HepG2 (cell line): ENCODE measurements around the gene GCNT2. TPM values are rescaled to one million over a fixed set of nuclear protein-coding genes. Genes with fewer than 3 reads are reported as not detected.

Experiments used
- ARNTL ChIP-seq: sonication (generic); formaldehyde crosslinking; IDR thresholded peaks from 2 replicates; pipeline ENCODE4 v1.4.0; 2020; ENCODE audit warnings: mild to moderate bottlenecking, missing genetic modification reagents
- ATF1 ChIP-seq: IDR thresholded peaks from 2 replicates; pipeline ENCODE4 v1.6.1; 2016; ENCODE audit warnings: mild to moderate bottlenecking, control low read depth
- DPF2 ChIP-seq: sonication (generic); formaldehyde crosslinking; IDR thresholded peaks from 2 replicates; pipeline ENCODE4 v1.4.0; 2020; ENCODE audit warnings: mild to moderate bottlenecking, low read depth, missing genetic modification reagents, borderline replicate concordance
- FOXP1 ChIP-seq, 2 experiments: fragments of 450-650 bp in 1 of 2; IDR thresholded peaks; 2 replicates each; pipeline ENCODE4 v1.6.1; 2017 to 2018; ENCODE audit warnings: antibody characterized with exemption in 1 of 2
- IRF2 ChIP-seq: IDR thresholded peaks from 2 replicates; pipeline ENCODE4 v1.6.1; 2018; ENCODE audit warnings: missing genetic modification reagents, missing compliant biosample characterization
- PPARG ChIP-seq: conservative IDR thresholded peaks from 2 replicates; pipeline ENCODE4 v1.6.1; 2016; ENCODE audit warnings: missing biosample characterization, missing genetic modification reagents
- RARA ChIP-seq: IDR thresholded peaks from 2 replicates; pipeline ENCODE4 v1.6.1; 2016; ENCODE audit warnings: missing genetic modification reagents, missing compliant biosample characterization
- RCOR2 ChIP-seq: IDR thresholded peaks from 2 replicates; pipeline ENCODE4 v1.6.1; 2016; ENCODE audit warnings: missing biosample characterization, missing genetic modification reagents
- SAP130 ChIP-seq: IDR thresholded peaks from 2 replicates; pipeline ENCODE4 v1.6.1; 2016; ENCODE audit warnings: low read depth
- SNAI1 ChIP-seq: sonication (generic); formaldehyde crosslinking; IDR thresholded peaks from 2 replicates; pipeline ENCODE4 v1.5.0; 2020; ENCODE audit warnings: mild to moderate bottlenecking, missing genetic modification reagents, borderline replicate concordance
- SOX6 ChIP-seq, 2 experiments: fragments of 450-650 bp in 1 of 2; sonication (generic) in 1 of 2; formaldehyde crosslinking in 1 of 2; IDR thresholded peaks; 2 replicates each; pipeline versions ENCODE4 v1.4.0 to v1.6.1; 2017 to 2020; ENCODE audit warnings: antibody characterized with exemption in 1 of 2, mild to moderate bottlenecking in 1 of 2, missing genetic modification reagents in 1 of 2
- TARDBP ChIP-seq: sonication (generic); formaldehyde crosslinking; IDR thresholded peaks from 2 replicates; pipeline ENCODE4 v1.8.0; 2022; ENCODE audit warnings: mild to moderate bottlenecking, missing genetic modification reagents
- TBL1XR1 ChIP-seq: fragments of 150-350 bp; IDR thresholded peaks from 2 replicates; pipeline ENCODE4 v1.6.1; 2014; ENCODE audit warnings: borderline replicate concordance, low read length; ENCODE audit not compliant: partially characterized antibody
- ZFP90 ChIP-seq: sonication (generic); formaldehyde crosslinking; IDR thresholded peaks from 2 replicates; pipeline ENCODE4 v1.8.0; 2022; ENCODE audit warnings: missing genetic modification reagents, mild to moderate bottlenecking, inconsistent platforms, borderline replicate concordance
- ZNF780A ChIP-seq: sonication (generic); formaldehyde crosslinking; IDR thresholded peaks from 2 replicates; pipeline ENCODE4 v1.8.0; 2022; ENCODE audit warnings: mild to moderate bottlenecking, missing genetic modification reagents, moderate library complexity
- polyA plus RNA-seq, 8 experiments: library from polyadenylated mRNA; depleted of rRNA in 3 of 8; stranded (reverse) in 7 of 8; unstranded in 1 of 8; fragments of >200 nt; fragmentation: Illumina TruSeq in 4 of 8; extraction: Trizol in 4 of 8; gene quantifications; 2 replicates each; pipeline versions ENCODE4 v1.2.1 to v1.2.3, GENCODE V29; 2011 to 2016; ENCODE audit warnings: low read depth in 4 of 8, missing spikeins in 1 of 8, mixed read lengths in 1 of 8; ENCODE audit not compliant: insufficient read depth in 1 of 8
- total RNA-seq, 5 experiments: library from RNA; depleted of rRNA; stranded (reverse); fragments of >200 nt; fragmentation: Illumina TruSeq; extraction: Trizol; gene quantifications; 2 replicates each; pipeline ENCODE4 v1.2.3, GENCODE V29; 2016; ENCODE audit warnings: low read depth in 1 of 5
- TF ChIP-seq, protein P1 (sequence below), 2 experiments: sonication (generic) in 1 of 2; formaldehyde crosslinking in 1 of 2; IDR thresholded peaks; 2 replicates each; pipeline versions ENCODE4 v1.4.0 to v1.6.1; 2016 to 2020; ENCODE audit warnings: borderline replicate concordance in 1 of 2, low read depth in 1 of 2, mild to moderate bottlenecking in 1 of 2, missing genetic modification reagents in 1 of 2
- TF ChIP-seq, protein P2 (sequence below), 2 experiments: IDR thresholded peaks; 2 replicates each; pipeline ENCODE4 v1.6.1; 2011 to 2012; ENCODE audit warnings: low read length in 2 of 2, borderline replicate concordance in 1 of 2, low read depth in 1 of 2, mild to moderate bottlenecking in 1 of 2, moderate library complexity in 1 of 2
- TF ChIP-seq, protein P3 (sequence below): sonication (generic); formaldehyde crosslinking; IDR thresholded peaks from 2 replicates; pipeline ENCODE4 v1.4.0; 2020; ENCODE audit warnings: missing genetic modification reagents, mild to moderate bottlenecking, borderline replicate concordance
- TF ChIP-seq, protein P4 (sequence below): sonication (generic); formaldehyde crosslinking; IDR thresholded peaks from 2 replicates; pipeline ENCODE4 v1.5.0; 2020; ENCODE audit warnings: missing genetic modification reagents

Gene GCNT2
- total and polyA plus RNA-seq, 2 of the 13 experiments (the other 11 are each of a cell fraction or from before 2014, with no cell fraction given) = 11.8 to 31.9 TPM

DNA sequence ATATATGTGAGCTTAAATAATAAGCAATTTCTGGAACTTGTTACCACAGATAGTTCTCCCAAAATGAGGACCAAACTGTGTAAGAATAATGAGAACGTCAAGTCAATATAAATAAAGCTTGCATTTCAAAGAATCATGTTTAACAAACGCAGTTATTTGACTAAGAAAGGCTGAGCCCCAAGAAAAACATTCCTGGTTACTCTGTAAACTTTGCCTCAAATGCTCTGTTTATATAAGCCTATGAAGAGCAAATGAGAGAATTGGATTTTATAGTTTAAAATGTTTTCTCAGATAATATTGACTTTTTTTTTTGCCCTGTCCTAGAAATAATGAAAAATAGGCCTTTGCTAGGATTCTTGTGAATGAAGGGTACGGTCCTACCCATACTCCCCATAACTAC, 91.9 kb downstream of the GCNT2 start (continued):
- TF ChIP-seq, protein P1, sequence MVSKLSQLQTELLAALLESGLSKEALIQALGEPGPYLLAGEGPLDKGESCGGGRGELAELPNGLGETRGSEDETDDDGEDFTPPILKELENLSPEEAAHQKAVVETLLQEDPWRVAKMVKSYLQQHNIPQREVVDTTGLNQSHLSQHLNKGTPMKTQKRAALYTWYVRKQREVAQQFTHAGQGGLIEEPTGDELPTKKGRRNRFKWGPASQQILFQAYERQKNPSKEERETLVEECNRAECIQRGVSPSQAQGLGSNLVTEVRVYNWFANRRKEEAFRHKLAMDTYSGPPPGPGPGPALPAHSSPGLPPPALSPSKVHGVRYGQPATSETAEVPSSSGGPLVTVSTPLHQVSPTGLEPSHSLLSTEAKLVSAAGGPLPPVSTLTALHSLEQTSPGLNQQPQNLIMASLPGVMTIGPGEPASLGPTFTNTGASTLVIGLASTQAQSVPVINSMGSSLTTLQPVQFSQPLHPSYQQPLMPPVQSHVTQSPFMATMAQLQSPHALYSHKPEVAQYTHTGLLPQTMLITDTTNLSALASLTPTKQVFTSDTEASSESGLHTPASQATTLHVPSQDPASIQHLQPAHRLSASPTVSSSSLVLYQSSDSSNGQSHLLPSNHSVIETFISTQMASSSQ (IDR thresholded peaks at IDR 0.05; ENCODE audit: low read depth) = peak; percentile 57; the same call in 1 of the 2 replicates
- TF ChIP-seq, protein P1 (CRISPR knock-in tag; IDR thresholded peaks at IDR 0.05; ENCODE audit: borderline replicate concordance) = peak; percentile 52; the same call in 1 of the 2 replicates
- TF ChIP-seq TARDBP = peak; percentile 62; the same call in 1 of the 2 replicates
- TF ChIP-seq SNAI1 (CRISPR knock-in tag) = no peak
- TF ChIP-seq ATF1 (CRISPR knock-in tag) = peak; percentile 75
- peak; percentile 79 for TF ChIP-seq RCOR2 (CRISPR knock-in tag)
- no peak for TF ChIP-seq ZFP90 (CRISPR knock-in tag)
- TF ChIP-seq DPF2 (CRISPR knock-in tag) = peak; percentile 58; the same call in 1 of the 2 replicates
- TF ChIP-seq, protein P2, sequence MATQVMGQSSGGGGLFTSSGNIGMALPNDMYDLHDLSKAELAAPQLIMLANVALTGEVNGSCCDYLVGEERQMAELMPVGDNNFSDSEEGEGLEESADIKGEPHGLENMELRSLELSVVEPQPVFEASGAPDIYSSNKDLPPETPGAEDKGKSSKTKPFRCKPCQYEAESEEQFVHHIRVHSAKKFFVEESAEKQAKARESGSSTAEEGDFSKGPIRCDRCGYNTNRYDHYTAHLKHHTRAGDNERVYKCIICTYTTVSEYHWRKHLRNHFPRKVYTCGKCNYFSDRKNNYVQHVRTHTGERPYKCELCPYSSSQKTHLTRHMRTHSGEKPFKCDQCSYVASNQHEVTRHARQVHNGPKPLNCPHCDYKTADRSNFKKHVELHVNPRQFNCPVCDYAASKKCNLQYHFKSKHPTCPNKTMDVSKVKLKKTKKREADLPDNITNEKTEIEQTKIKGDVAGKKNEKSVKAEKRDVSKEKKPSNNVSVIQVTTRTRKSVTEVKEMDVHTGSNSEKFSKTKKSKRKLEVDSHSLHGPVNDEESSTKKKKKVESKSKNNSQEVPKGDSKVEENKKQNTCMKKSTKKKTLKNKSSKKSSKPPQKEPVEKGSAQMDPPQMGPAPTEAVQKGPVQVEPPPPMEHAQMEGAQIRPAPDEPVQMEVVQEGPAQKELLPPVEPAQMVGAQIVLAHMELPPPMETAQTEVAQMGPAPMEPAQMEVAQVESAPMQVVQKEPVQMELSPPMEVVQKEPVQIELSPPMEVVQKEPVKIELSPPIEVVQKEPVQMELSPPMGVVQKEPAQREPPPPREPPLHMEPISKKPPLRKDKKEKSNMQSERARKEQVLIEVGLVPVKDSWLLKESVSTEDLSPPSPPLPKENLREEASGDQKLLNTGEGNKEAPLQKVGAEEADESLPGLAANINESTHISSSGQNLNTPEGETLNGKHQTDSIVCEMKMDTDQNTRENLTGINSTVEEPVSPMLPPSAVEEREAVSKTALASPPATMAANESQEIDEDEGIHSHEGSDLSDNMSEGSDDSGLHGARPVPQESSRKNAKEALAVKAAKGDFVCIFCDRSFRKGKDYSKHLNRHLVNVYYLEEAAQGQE (IDR thresholded peaks at IDR 0.05; ENCODE audit: borderline replicate concordance in 1 of 2, low read depth in 1 of 2, low read length in 2 of 2) = peak in 1 of 2 experiments; percentile 74; a peak in 2 of 4 replicates
- TF ChIP-seq TBL1XR1 = peak; percentile 85
- TF ChIP-seq ZNF780A (CRISPR knock-in tag) = 0 out of 2 replicates have a peak, but pooled peaks have one; percentile 42
- TF ChIP-seq, protein P3, sequence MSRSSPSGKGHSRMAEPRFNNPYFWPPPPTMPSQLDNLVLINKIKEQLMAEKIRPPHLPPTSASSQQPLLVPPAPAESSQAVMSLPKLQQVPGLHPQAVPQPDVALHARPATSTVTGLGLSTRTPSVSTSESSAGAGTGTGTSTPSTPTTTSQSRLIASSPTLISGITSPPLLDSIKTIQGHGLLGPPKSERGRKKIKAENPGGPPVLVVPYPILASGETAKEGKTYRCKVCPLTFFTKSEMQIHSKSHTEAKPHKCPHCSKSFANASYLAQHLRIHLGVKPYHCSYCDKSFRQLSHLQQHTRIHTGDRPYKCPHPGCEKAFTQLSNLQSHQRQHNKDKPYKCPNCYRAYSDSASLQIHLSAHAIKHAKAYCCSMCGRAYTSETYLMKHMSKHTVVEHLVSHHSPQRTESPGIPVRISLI (CRISPR knock-in tag) = peak; percentile 96
- TF ChIP-seq FOXP1 (IDR thresholded peaks at IDR 0.05) = no peak
- TF ChIP-seq FOXP1 (CRISPR knock-in tag; IDR thresholded peaks at IDR 0.05) = peak; percentile 91; the same call in 1 of the 2 replicates
- TF ChIP-seq, protein P4, sequence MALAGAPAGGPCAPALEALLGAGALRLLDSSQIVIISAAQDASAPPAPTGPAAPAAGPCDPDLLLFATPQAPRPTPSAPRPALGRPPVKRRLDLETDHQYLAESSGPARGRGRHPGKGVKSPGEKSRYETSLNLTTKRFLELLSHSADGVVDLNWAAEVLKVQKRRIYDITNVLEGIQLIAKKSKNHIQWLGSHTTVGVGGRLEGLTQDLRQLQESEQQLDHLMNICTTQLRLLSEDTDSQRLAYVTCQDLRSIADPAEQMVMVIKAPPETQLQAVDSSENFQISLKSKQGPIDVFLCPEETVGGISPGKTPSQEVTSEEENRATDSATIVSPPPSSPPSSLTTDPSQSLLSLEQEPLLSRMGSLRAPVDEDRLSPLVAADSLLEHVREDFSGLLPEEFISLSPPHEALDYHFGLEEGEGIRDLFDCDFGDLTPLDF (CRISPR knock-in tag) = 0 out of 2 replicates have a peak, but pooled peaks have one; percentile 11
- TF ChIP-seq IRF2 (CRISPR knock-in tag) = 0 out of 2 replicates have a peak, but pooled peaks have one; percentile 13
- TF ChIP-seq RARA = peak; percentile 76
- no peak for TF ChIP-seq SOX6 (IDR thresholded peaks at IDR 0.05)
- peak; percentile 81; the same call in 1 of the 2 replicates for TF ChIP-seq SOX6 (CRISPR knock-in tag; IDR thresholded peaks at IDR 0.05)
- 0 out of 2 replicates have a peak, but pooled peaks have one; percentile 42 for TF ChIP-seq ARNTL
- TF ChIP-seq PPARG (CRISPR knock-in tag) = peak; percentile 82
- peak; percentile 54 for TF ChIP-seq SAP130 (CRISPR knock-in tag)
